Neuronal stem cell (in vitro differentiated cells): ENCODE data around the gene KLHDC7A.
A peak's percentile ranks its signal among the peaks of the same experiment; 100 is the strongest.

Source experiments
- DNase-seq: peaks from one replicate; pipeline ENCODE4 v3.0.0-alpha.2; 2013; ENCODE audit warnings: low spot score
- H2AFZ ChIP-seq: one replicate; pipeline ENCODE4 v1.6.1; 2013; ENCODE audit warnings: mild to moderate bottlenecking, low read length, inconsistent platforms
- H2AK5ac ChIP-seq: 2 replicates; pipeline ENCODE4 v1.6.1; 2013; ENCODE audit warnings: low read depth, mild to moderate bottlenecking, inconsistent platforms, low read length, moderate library complexity, mixed read lengths
- H2BK120ac ChIP-seq: 2 replicates; pipeline ENCODE4 v1.6.1; 2013; ENCODE audit warnings: low read depth, mild to moderate bottlenecking, inconsistent platforms, low read length, moderate library complexity, mixed read lengths
- H2BK12ac ChIP-seq: one replicate; pipeline ENCODE4 v1.6.1; 2013; ENCODE audit warnings: low read length, inconsistent platforms
- H2BK15ac ChIP-seq: 2 replicates; pipeline ENCODE4 v1.6.1; 2013; ENCODE audit warnings: mild to moderate bottlenecking, low read length, inconsistent platforms, mixed read lengths
- H2BK5ac ChIP-seq: one replicate; pipeline ENCODE4 v1.6.1; 2013; ENCODE audit warnings: inconsistent platforms, mild to moderate bottlenecking, low read length, moderate library complexity
- H3K14ac ChIP-seq: one replicate; pipeline ENCODE4 v1.6.1; 2013; ENCODE audit warnings: low read length, inconsistent platforms
- H3K18ac ChIP-seq: 2 replicates; pipeline ENCODE4 v1.6.1; 2013; ENCODE audit warnings: low read length, inconsistent platforms
- H3K23ac ChIP-seq: 2 replicates; pipeline ENCODE4 v1.6.1; 2013; ENCODE audit warnings: low read depth, mild to moderate bottlenecking, mixed read lengths, low read length, inconsistent platforms; ENCODE audit not compliant: poor library complexity
- H3K27ac ChIP-seq: replicated peaks from 3 replicates; pipeline ENCODE4 v1.5.1; 2013; ENCODE audit warnings: low read length, inconsistent platforms
- H3K27me3 ChIP-seq, 3 experiments: 2 replicates each; pipeline ENCODE4 v1.6.1; 2013; ENCODE audit warnings: low read length in 3 of 3, mild to moderate bottlenecking in 2 of 3, inconsistent platforms in 1 of 3, low read depth in 1 of 3, mixed read lengths in 1 of 3, moderate library complexity in 1 of 3; ENCODE audit not compliant: control insufficient read depth in 3 of 3, insufficient read depth in 3 of 3
- H3K36me3 ChIP-seq, 2 donors: replicated peaks in 1 of 2; 2 replicates each; pipeline ENCODE4 v1.6.1; 2013; ENCODE audit warnings: low read length in 2 of 2; ENCODE audit not compliant: control insufficient read depth in 2 of 2, insufficient read depth in 2 of 2
- H3K4ac ChIP-seq: 2 replicates; pipeline ENCODE4 v1.6.1; 2013; ENCODE audit warnings: inconsistent platforms, mild to moderate bottlenecking, low read length, moderate library complexity
- H3K4me1 ChIP-seq, 2 donors: 1 replicate in 1 of 2; 2 replicates in 1 of 2; pipeline ENCODE4 v1.6.1; 2013; ENCODE audit warnings: low read length in 2 of 2, low read depth in 1 of 2; ENCODE audit not compliant: control insufficient read depth in 2 of 2, insufficient read depth in 1 of 2
- H3K4me2 ChIP-seq: one replicate; pipeline ENCODE4 v1.6.1; 2013; ENCODE audit warnings: mild to moderate bottlenecking, low read length, inconsistent platforms; ENCODE audit not compliant: insufficient read depth, poor library complexity, severe bottlenecking
- H3K4me3 ChIP-seq, 2 donors: 2 replicates each; pipeline ENCODE4 v1.5.1; 2013; ENCODE audit warnings: low read length in 2 of 2, mild to moderate bottlenecking in 2 of 2, inconsistent platforms in 1 of 2, moderate library complexity in 1 of 2
- H3K79me1 ChIP-seq: one replicate; pipeline ENCODE4 v1.6.1; 2013; ENCODE audit warnings: low read depth, mild to moderate bottlenecking, inconsistent platforms, low read length, moderate library complexity
- H3K9ac ChIP-seq: one replicate; pipeline ENCODE4 v1.6.1; 2013; ENCODE audit warnings: mild to moderate bottlenecking, low read depth, low read length, inconsistent platforms; ENCODE audit not compliant: poor library complexity
- H3K9me3 ChIP-seq, 2 donors: replicated peaks in 1 of 2; 2 replicates each; pipeline versions ENCODE3 to v1.6.1; 2013; ENCODE audit warnings: low read length in 2 of 2, mild to moderate bottlenecking in 2 of 2, inconsistent platforms in 1 of 2, low read depth in 1 of 2, mixed read lengths in 1 of 2, moderate library complexity in 1 of 2; ENCODE audit not compliant: control insufficient read depth in 2 of 2, insufficient read depth in 1 of 2
- H4K8ac ChIP-seq: one replicate; pipeline ENCODE4 v1.6.1; 2013; ENCODE audit warnings: low read depth, mild to moderate bottlenecking, inconsistent platforms, low read length, moderate library complexity
- H4K91ac ChIP-seq: one replicate; pipeline ENCODE4 v1.6.1; 2013; ENCODE audit warnings: low read length, low read depth, mild to moderate bottlenecking, inconsistent platforms; ENCODE audit not compliant: poor library complexity
- WGBS, 2 donors: extraction: QIAGEN DNeasy Blood & Tissue Kit; methylation state at CpG; one replicate each; pipeline ENCODE4 v1.1.7; 2013; ENCODE audit warnings: missing lambda C conversion rate in 2 of 2, mixed read lengths in 1 of 2; ENCODE audit not compliant: insufficient read length in 2 of 2, insufficient replicate concordance in 1 of 2; ENCODE audit errors: extremely low coverage in 2 of 2; 5-methylcytosine and 5-hydroxymethylcytosine counted together

KLHDC7A gene

GRCh38 chr1:18448889-18449288, 31.8 kb upstream of the KLHDC7A start:
- peaks cover 0 to 26% of the 10 kb centered on the region in 2 donors for H3K4me1 ChIP-seq
- WGBS, 2 donors = no CpG with 5 or more reads among the region's 4 CpGs

GRCh38 chr1:18452550-18452949, 28.2 kb upstream of the KLHDC7A start:
- no peak overlapping the region for H3K18ac ChIP-seq
- H2BK12ac ChIP-seq = no peak overlapping the region
- H3K4me3 ChIP-seq = no peak overlapping the region
- no peaks in the 10 kb centered on the region for H3K27me3 ChIP-seq
- no peak overlapping the region for H3K4me2 ChIP-seq
- H2AK5ac ChIP-seq = no peak overlapping the region
- peaks cover 0 to under 1% of the 10 kb centered on the region in 2 donors for H3K9me3 ChIP-seq
- H2BK120ac ChIP-seq = no peak overlapping the region
- no peak overlapping the region for H3K9ac ChIP-seq
- peak; percentile 17 for DNase-seq
- H3K79me1 ChIP-seq = no peaks in the 10 kb centered on the region
- H3K27ac ChIP-seq = no peak overlapping the region
- H2BK15ac ChIP-seq = no peak overlapping the region
- H3K4me1 ChIP-seq = peaks cover 0 to 14% of the 10 kb centered on the region in 2 donors
- H3K4ac ChIP-seq = no peak overlapping the region
- H3K23ac ChIP-seq = no peak overlapping the region
- H4K91ac ChIP-seq = no peak overlapping the region
- H3K14ac ChIP-seq = no peak overlapping the region
- no peak overlapping the region for H2AFZ ChIP-seq
- no peak overlapping the region for H2BK5ac ChIP-seq
- H4K8ac ChIP-seq = no peak overlapping the region
- H3K36me3 ChIP-seq = no peaks in the 10 kb centered on the region

More at GRCh38 chr1:18448889-18449288, 31.8 kb upstream of the KLHDC7A start:
- Histone ChIP-seq H3K23ac (no peak overlapping the region), H3K4ac (no peak overlapping the region), H2BK5ac (no peak overlapping the region), H3K36me3 (no peaks in the 10 kb centered on the region), H3K9ac (no peak overlapping the region), H2BK12ac (no peak overlapping the region), H2BK15ac (no peak overlapping the region), H4K8ac (no peak overlapping the region), H4K91ac (no peak overlapping the region), H2AK5ac (no peak overlapping the region), H3K18ac (no peak overlapping the region), H3K9me3 (peaks cover 0 to 2% of the 10 kb centered on the region in 2 donors), H3K27me3 (no peaks in the 10 kb centered on the region), H3K79me1 (no peaks in the 10 kb centered on the region), H3K14ac (no peak overlapping the region), H3K4me2 (no peak overlapping the region), H3K4me3 (no peak overlapping the region), H3K27ac (no peak overlapping the region), H2BK120ac (no peak overlapping the region), H2AFZ (no peak overlapping the region)
- DNase-seq = no peak

- Histone ChIP-seq H3K4me1 (peaks cover 0 to 5% of the 10 kb centered on the region in 2 donors), H3K23ac (no peak overlapping the region), H2AK5ac (no peak overlapping the region), H2BK12ac (no peak overlapping the region), H2BK5ac (no peak overlapping the region), H3K27me3 (peaks cover 0 to 7% (median 0%) of the 10 kb centered on the region in 3 experiments), H4K8ac (no peak overlapping the region), H3K27ac (no peak overlapping the region), H3K4me2 (no peak overlapping the region), H3K14ac (no peak overlapping the region), H2BK15ac (no peak overlapping the region), H3K4ac (no peak overlapping the region), H3K4me3 (no peak overlapping the region), H3K18ac (peak overlapping the region; percentile 76), H4K91ac (no peak overlapping the region), H2BK120ac (no peak overlapping the region), H2AFZ (no peak overlapping the region), H3K36me3 (no peaks in the 10 kb centered on the region), H3K79me1 (no peaks in the 10 kb centered on the region), H3K9me3 (no peaks in the 10 kb centered on the region), H3K9ac (no peak overlapping the region)
- no CpG with 5 or more reads among the region's 15 CpGs for WGBS, 2 donors
- no peak for DNase-seq
Observed at GRCh38 chr1:18458133-18459092, 22.3 kb upstream of the KLHDC7A start.

GRCh38 chr1:18461656-18462055, 19.1 kb upstream of the KLHDC7A start:
- Histone ChIP-seq H3K18ac (peak overlapping the region; percentile 42), H3K9ac (no peak overlapping the region), H2BK5ac (no peak overlapping the region), H4K8ac (no peak overlapping the region), H3K4me3 (no peak overlapping the region), H3K27ac (no peak overlapping the region), H3K9me3 (no peaks in the 10 kb centered on the region), H3K4me1 (peaks cover 0 to 4% of the 10 kb centered on the region in 2 donors), H3K4ac (no peak overlapping the region), H3K23ac (no peak overlapping the region), H3K4me2 (no peak overlapping the region), H2AK5ac (no peak overlapping the region), H3K79me1 (no peaks in the 10 kb centered on the region), H3K36me3 (no peaks in the 10 kb centered on the region), H2AFZ (no peak overlapping the region), H2BK12ac (no peak overlapping the region), H4K91ac (no peak overlapping the region), H2BK15ac (no peak overlapping the region), H3K27me3 (peaks cover 0 to 7% (median 0%) of the 10 kb centered on the region in 3 experiments), H3K14ac (no peak overlapping the region), H2BK120ac (no peak overlapping the region)
- no CpG with 5 or more reads among the region's 10 CpGs for WGBS, 2 donors
- DNase-seq = no peak
